GM12878 (cell line): ENCODE data around the gene IGF1R. TPM values are rescaled to one million over a fixed set of nuclear protein-coding genes. Genes with fewer than 3 reads are reported as not detected.

Source experiments
- ATAC-seq: fragments of 200-7000 bp; cut with Tn5 transposase; 3 replicates; pipeline ENCODE4 v1.9.1; 2020; ENCODE audit warnings: mild to moderate bottlenecking, moderate library complexity
- BruUV-seq: library from RNA; stranded (reverse); fragments of 400-500 nt; replicated peaks from 2 replicates; lab custom pipeline; 2021; lab: Mats Ljungman, UMichigan
- CTCF ChIA-PET: fragments of 300-600 bp; sonication (Branson Sonifier 250); formaldehyde crosslinking; extraction: SDS; loops from one replicate; lab custom pipeline; 2021; ENCODE audit warnings: inconsistent platforms; lab: Yijun Ruan, JAX
- POLR2A ChIA-PET: fragments of 350-600 bp; formaldehyde crosslinking; extraction: SDS; loops from one replicate; lab custom pipeline; 2021; ENCODE audit warnings: inconsistent platforms; lab: Charles Lee
- RAD21 ChIA-PET: fragments of 300-600 bp; sonication (Branson Sonifier 250); formaldehyde crosslinking; loops from one replicate; lab custom pipeline; 2023; ENCODE audit warnings: antibody characterized with exemption; ENCODE audit not compliant: unreplicated experiment; lab: Charles Lee
- SMC1A ChIA-PET: fragments of 300-600 bp; sonication (Branson Sonifier 250); formaldehyde crosslinking; loops from one replicate; lab custom pipeline; 2023; ENCODE audit not compliant: unreplicated experiment, uncharacterized antibody; lab: Charles Lee
- DNase-seq: peaks from one replicate; pipeline ENCODE4 v3.0.0-alpha.2; 2011; ENCODE audit warnings: low read depth, low spot score
- FAIRE-seq: peaks from 3 replicates; lab custom pipeline; 2011; peaks lifted over from hg19 to GRCh38; lab: Jason Lieb, UNC
- H2AFZ ChIP-seq: 2 replicates; pipeline ENCODE4 v1.6.0; 2011; ENCODE audit warnings: low read depth, low read length, control low read depth; ENCODE audit not compliant: control insufficient read depth
- H3K27ac ChIP-seq: 2 replicates; pipeline ENCODE4 v1.5.1; 2011; ENCODE audit warnings: control low read depth; ENCODE audit not compliant: control insufficient read depth, insufficient read depth
- H3K27me3 ChIP-seq, 2 experiments: replicated peaks in 1 of 2; 2 replicates each; pipeline versions ENCODE4 v1.6.0 to v1.6.1; 2011; ENCODE audit warnings: low read length in 1 of 2; ENCODE audit not compliant: control insufficient read depth in 2 of 2, insufficient read depth in 2 of 2
- H3K36me3 ChIP-seq, 2 experiments: 2 replicates each; pipeline ENCODE4 v1.5.1; 2011; ENCODE audit warnings: low read length in 1 of 2; ENCODE audit not compliant: control insufficient read depth in 2 of 2, insufficient read depth in 2 of 2
- H3K4me1 ChIP-seq: 2 replicates; pipeline ENCODE4 v1.6.1; 2011; ENCODE audit warnings: mild to moderate bottlenecking, low read length, moderate library complexity, mixed read lengths; ENCODE audit not compliant: control insufficient read depth, insufficient read depth
- H3K4me2 ChIP-seq: 2 replicates; pipeline ENCODE4 v1.6.0; 2011; ENCODE audit warnings: control low read depth; ENCODE audit not compliant: control insufficient read depth, insufficient read depth
- H3K4me3 ChIP-seq: fragments of 200-600 bp; sonication (generic); 2 replicates; pipeline ENCODE4 v1.5.1; 2016
- H3K79me2 ChIP-seq: 2 replicates; pipeline ENCODE4 v1.6.0; 2011; ENCODE audit warnings: low read length; ENCODE audit not compliant: control insufficient read depth, insufficient read depth
- H3K9ac ChIP-seq: 2 replicates; pipeline ENCODE4 v1.8.0; 2011; ENCODE audit warnings: low read length, control low read depth, mixed read lengths; ENCODE audit not compliant: control insufficient read depth, insufficient read depth
- H3K9me3 ChIP-seq: replicated peaks from 3 replicates; pipeline ENCODE4 v1.5.1; 2011; ENCODE audit warnings: mild to moderate bottlenecking, low read length; ENCODE audit not compliant: control insufficient read depth, insufficient read depth
- H4K20me1 ChIP-seq: 2 replicates; pipeline ENCODE4 v1.6.0; 2011; ENCODE audit not compliant: control insufficient read depth, insufficient read depth
- BCLAF1 ChIP-seq: fragments of 450-650 bp; IDR thresholded peaks from 2 replicates; pipeline ENCODE4 v1.6.1; 2017; ENCODE audit warnings: antibody characterized with exemption, mild to moderate bottlenecking, moderate library complexity
- BHLHE40 ChIP-seq, 2 experiments: fragments of 450-650 bp in 1 of 2; IDR thresholded peaks; 2 replicates each; pipeline ENCODE4 v1.6.1; 2011 to 2017; ENCODE audit warnings: low read depth in 2 of 2, borderline replicate concordance in 1 of 2, improper control_type of control experiment in 1 of 2, low read length in 1 of 2, mild to moderate bottlenecking in 1 of 2
- MEF2B ChIP-seq: fragments of 450-650 bp; IDR thresholded peaks from 2 replicates; pipeline ENCODE4 v1.6.1; 2018; ENCODE audit warnings: mild to moderate bottlenecking, moderate library complexity; ENCODE audit not compliant: partially characterized antibody, poor library complexity, severe bottlenecking
- MTA2 ChIP-seq: fragments of 450-650 bp; IDR thresholded peaks from 2 replicates; pipeline ENCODE4 v1.6.1; 2016; ENCODE audit warnings: low read depth, mild to moderate bottlenecking, moderate library complexity
- PAX5 ChIP-seq: IDR thresholded peaks from 2 replicates; pipeline ENCODE4 v1.6.1; 2011; ENCODE audit warnings: low read depth, low read length, borderline replicate concordance
- POU2F2 ChIP-seq: IDR thresholded peaks from 3 replicates; pipeline ENCODE4 v1.6.1; 2011; ENCODE audit warnings: low read depth, mild to moderate bottlenecking, low read length, borderline replicate concordance
- SIX5 ChIP-seq: IDR thresholded peaks from 2 replicates; pipeline ENCODE4 v1.6.1; 2011; ENCODE audit warnings: mild to moderate bottlenecking, low read depth, low read length, moderate library complexity; ENCODE audit not compliant: severe bottlenecking
- SP1 ChIP-seq: IDR thresholded peaks from one replicate; pipeline ENCODE4 v1.6.1; 2011; ENCODE audit warnings: low read depth, low read length
- SREBF1 ChIP-seq: IDR thresholded peaks from 2 replicates; pipeline ENCODE4 v1.6.1; 2012; ENCODE audit warnings: mild to moderate bottlenecking, low read length
- YY1 ChIP-seq: IDR thresholded peaks from 2 replicates; pipeline ENCODE4 v1.6.1; 2011; ENCODE audit warnings: low read depth, mild to moderate bottlenecking, low read length
- ZBTB4 ChIP-seq: fragments of 450-650 bp; formaldehyde crosslinking; IDR thresholded peaks from 2 replicates; pipeline ENCODE4 v1.4.0; 2022; ENCODE audit warnings: mild to moderate bottlenecking, moderate library complexity
- ZNF687 ChIP-seq: fragments of 450-650 bp; IDR thresholded peaks from 2 replicates; pipeline ENCODE4 v1.6.1; 2017; ENCODE audit warnings: mild to moderate bottlenecking, moderate library complexity
- WGBS: methylation state at CpG from one replicate; pipeline ENCODE4 v1.1.6; 2016; ENCODE audit warnings: low lambda C conversion rate; ENCODE audit not compliant: insufficient replicate concordance, insufficient coverage; ENCODE audit errors: missing lambda C conversion rate; 5-methylcytosine and 5-hydroxymethylcytosine counted together
- in situ Hi-C: fragments of 300-500 bp; cut with MboI; formaldehyde crosslinking; loops from 9 replicates; pipeline ENCODE4 v1.14.3; 2018; ENCODE audit warnings: mixed read lengths
- intact Hi-C: fragments of 100-400 bp; cut with micrococcal nuclease; formaldehyde crosslinking; loops from one replicate; pipeline ENCODE4 v1.14.2; 2022; ENCODE audit not compliant: unreplicated experiment
- polyA plus RNA-seq, 11 experiments: library from polyadenylated mRNA; depleted of rRNA in 4 of 11; unstranded in 6 of 11; stranded (reverse) in 5 of 11; fragments of >200 nt; fragmentation: Nextera tagmentation in 4 of 11; fragmentation: Illumina TruSeq in 1 of 11; extraction: Ambion mirVana in 4 of 11; extraction: Trizol in 1 of 11; gene quantifications; 1 replicate in 1 of 11; 2 replicates in 10 of 11; pipeline versions ENCODE4 v1.2.1 to v1.2.3, GENCODE V29; 2011 to 2016; ENCODE audit warnings: inconsistent platforms in 2 of 11, missing spikeins in 2 of 11, low read depth in 1 of 11
- total RNA-seq, 4 experiments: library from RNA; depleted of rRNA in 3 of 4; stranded (reverse); fragments of >200 nt in 3 of 4; fragmentation: Illumina TruSeq in 1 of 4; extraction: Trizol in 1 of 4; gene quantifications; 2 replicates each; pipeline versions ENCODE4 v1.2.1 to v1.2.3, GENCODE V29; 2013 to 2021

Gene IGF1R
- total and polyA plus RNA-seq, 10 of the 15 experiments (the other 5 are each of a cell fraction or from before 2014, with no cell fraction given), result 0.03 to 2.7 (median 0.66) TPM

GRCh38 chr15:98731712-98732450 lies 83.5 kb downstream of the IGF1R start:
- Histone ChIP-seq H3K4me1 (no peaks in the 10 kb centered on the region), H3K27ac (no peak overlapping the region), H3K79me2 (no peaks in the 10 kb centered on the region), H3K9me3 (no peaks in the 10 kb centered on the region), H2AFZ (no peak overlapping the region), H3K4me2 (no peak overlapping the region), H3K4me3 (no peak overlapping the region), H3K36me3 (no peaks in the 10 kb centered on the region), H3K27me3 (no peaks in the 10 kb centered on the region; a peak in 1 of 4 replicates), H4K20me1 (no peaks in the 10 kb centered on the region)
- intact Hi-C loops (no loop called here), in situ Hi-C loops (no loop called here)
- SMC1A ChIA-PET, result interaction anchor here (0.9 kb wide), 1 partner anchor 22 kb away, joined by 4 read pairs; no protein-coding TSS in a partner anchor
- CTCF ChIA-PET, result no interaction called here
- BruUV-seq, result no TSS peak
- FAIRE-seq, result no peak
- DNase-seq, result no peak
- no peak for TF ChIP-seq YY1
- TF ChIP-seq MTA2, result no peak
- TF ChIP-seq ZBTB4 (CRISPR knock-in tag), result no peak
- TF ChIP-seq ZNF687, result no peak
- TF ChIP-seq MEF2B, result no peak
- no peak for TF ChIP-seq BCLAF1
- TF ChIP-seq PAX5, result no peak
- TF ChIP-seq POU2F2, result no peak
- TF ChIP-seq SIX5, result no peak
- no peak for TF ChIP-seq SREBF1
- no peak for TF ChIP-seq SP1
- no peak for TF ChIP-seq BHLHE40 (IDR thresholded peaks at IDR 0.05; ENCODE audit: borderline replicate concordance in 1 of 2, low read depth in 2 of 2, low read length in 1 of 2)
- TF ChIP-seq, all 136 proteins: peak for 0
- ChIA-PET RAD21 (no interaction called here), POLR2A (no interaction called here)
- no peak for ATAC-seq
- 39% methylated on average over 9 of the region's 9 CpGs for WGBS
- H3K9ac ChIP-seq, result no peak overlapping the region
